H7 (cell line): ENCODE data around the gene BRD4. TPM values are rescaled to one million over a fixed set of nuclear protein-coding genes. Genes with fewer than 3 reads are reported as not detected.

Experiments used
- DNase-seq: peaks from one replicate; pipeline ENCODE4 v3.0.0; 2012
- H3K27me3 ChIP-seq: 2 replicates; pipeline ENCODE4 v1.6.0; 2011; ENCODE audit warnings: mild to moderate bottlenecking, low read length; ENCODE audit not compliant: control insufficient read depth, insufficient read depth
- H3K36me3 ChIP-seq: replicated peaks from 2 replicates; pipeline ENCODE4 v1.5.1; 2011; ENCODE audit warnings: low read length; ENCODE audit not compliant: control insufficient read depth, insufficient read depth
- H3K4me3 ChIP-seq: 2 replicates; pipeline ENCODE4 v1.5.1; 2011; ENCODE audit warnings: low read depth, mild to moderate bottlenecking, control low read depth, low read length, moderate library complexity; ENCODE audit not compliant: insufficient read depth
- total RNA-seq: library from RNA; depleted of rRNA; stranded (reverse); fragments of >200 nt; shearing (Covaris generic); gene quantifications from 2 replicates; pipeline ENCODE4 v1.2.3, GENCODE V29; 2014

BRD4 gene
- total RNA-seq, 1 experiment from 2014 or later, result 24.8 TPM

GRCh38 chr19:15293781-15294491 lies 38.4 kb downstream of the BRD4 start:
- no peak for DNase-seq
- no peak overlapping the region for H3K4me3 ChIP-seq
- H3K36me3 ChIP-seq, result 0 out of 2 replicates have a peak, but pooled peaks cover 3% of the 10 kb centered on the region
- H3K27me3 ChIP-seq, result no peaks in the 10 kb centered on the region

- 0 out of 2 replicates have a peak, but pooled peaks cover 3% of the 10 kb centered on the region for H3K36me3 ChIP-seq
- no peaks in the 10 kb centered on the region for H3K27me3 ChIP-seq
- no peak for DNase-seq
- H3K4me3 ChIP-seq, result no peak overlapping the region
These were observed 39.3 kb downstream of the BRD4 start for GRCh38 chr19:15292847-15293582.

- Histone ChIP-seq H3K27me3 (no peaks in the 10 kb centered on the region), H3K4me3 (no peak overlapping the region), H3K36me3 (0 out of 2 replicates have a peak, but pooled peaks cover 3% of the 10 kb centered on the region)
- DNase-seq, result no peak
These were observed 40.2 kb downstream of the BRD4 start for GRCh38 chr19:15292140-15292539.

- Histone ChIP-seq H3K36me3 (0 out of 2 replicates have a peak, but pooled peaks cover 3% of the 10 kb centered on the region), H3K4me3 (no peak overlapping the region), H3K27me3 (no peaks in the 10 kb centered on the region)
- DNase-seq, result no peak
These were observed 40.8 kb downstream of the BRD4 start for GRCh38 chr19:15291548-15292021.

GRCh38 chr19:15291089-15291488 lies 41.2 kb downstream of the BRD4 start:
- Histone ChIP-seq H3K27me3 (no peaks in the 10 kb centered on the region), H3K4me3 (no peak overlapping the region), H3K36me3 (no peaks in the 10 kb centered on the region)
- DNase-seq, result no peak

- no peaks in the 10 kb centered on the region for H3K27me3 ChIP-seq
- H3K36me3 ChIP-seq, result no peaks in the 10 kb centered on the region
- no peak for DNase-seq
- no peak overlapping the region for H3K4me3 ChIP-seq
These were observed 42.2 kb downstream of the BRD4 start for GRCh38 chr19:15290166-15290565.

GRCh38 chr19:15289673-15290072 lies 42.7 kb downstream of the BRD4 start:
- no peaks in the 10 kb centered on the region for H3K27me3 ChIP-seq
- H3K36me3 ChIP-seq, result no peaks in the 10 kb centered on the region
- no peak overlapping the region for H3K4me3 ChIP-seq
- no peak for DNase-seq

- H3K4me3 ChIP-seq, result no peak overlapping the region
- no peaks in the 10 kb centered on the region for H3K27me3 ChIP-seq
- H3K36me3 ChIP-seq, result no peaks in the 10 kb centered on the region
- no peak for DNase-seq
These were observed 44.0 kb downstream of the BRD4 start for GRCh38 chr19:15288146-15288963.

- Histone ChIP-seq H3K4me3 (no peak overlapping the region), H3K36me3 (no peaks in the 10 kb centered on the region), H3K27me3 (no peaks in the 10 kb centered on the region)
- DNase-seq, result no peak
These were observed 44.8 kb downstream of the BRD4 start for GRCh38 chr19:15287496-15287895.

GRCh38 chr19:15286688-15287365 lies 45.5 kb downstream of the BRD4 start:
- no peak for DNase-seq
- no peaks in the 10 kb centered on the region for H3K27me3 ChIP-seq

GRCh38 chr19:15285896-15286591 lies 46.3 kb downstream of the BRD4 start:
- no peaks in the 10 kb centered on the region for H3K27me3 ChIP-seq
- DNase-seq, result no peak
- no peaks in the 10 kb centered on the region for H3K36me3 ChIP-seq
- no peak overlapping the region for H3K4me3 ChIP-seq

More at GRCh38 chr19:15286688-15287365, 45.5 kb downstream of the BRD4 start:
- H3K4me3 ChIP-seq, result no peak overlapping the region
- no peaks in the 10 kb centered on the region for H3K36me3 ChIP-seq

- no peaks in the 10 kb centered on the region for H3K36me3 ChIP-seq
- H3K4me3 ChIP-seq, result no peak overlapping the region
- DNase-seq, result no peak
- H3K27me3 ChIP-seq, result no peaks in the 10 kb centered on the region
These were observed 47.4 kb downstream of the BRD4 start for GRCh38 chr19:15284896-15285295.

- DNase-seq, result no peak
- Histone ChIP-seq H3K27me3 (no peaks in the 10 kb centered on the region), H3K4me3 (no peak overlapping the region), H3K36me3 (no peaks in the 10 kb centered on the region)
These were observed 48.2 kb downstream of the BRD4 start for GRCh38 chr19:15284091-15284490.
